Mucosa of descending colon (tissue), 3 donors: Measurements from ENCODE around the gene ZFYVE16. TPM values are rescaled to one million over a fixed set of nuclear protein-coding genes. Genes with fewer than 3 reads are reported as not detected.
"Not testable (repeated sequence)": the region's sequence is repeated elsewhere in the genome, so short reads cannot be mapped to it uniquely, and the experiment has no call there.

ENCODE experiments used
- ATAC-seq: fragments of 200-7000 bp; cut with Tn5 transposase; one replicate; pipeline ENCODE4 v1.9.1; 2020; ENCODE audit warnings: mild to moderate bottlenecking, moderate library complexity
- DNase-seq, 3 donors: peaks; one replicate each; pipeline ENCODE4 v3.0.0-alpha.2; 2020
- H3K36me3 ChIP-seq: fragments of 200-600 bp; one replicate; pipeline ENCODE4 v1.8.0; 2021; ENCODE audit warnings: low read depth, mild to moderate bottlenecking
- H3K4me1 ChIP-seq: fragments of 200-600 bp; one replicate; pipeline ENCODE4 v1.8.0; 2021; ENCODE audit warnings: low read depth, mild to moderate bottlenecking
- H3K4me3 ChIP-seq: fragments of 200-600 bp; one replicate; pipeline ENCODE4 v1.8.0; 2021; ENCODE audit warnings: mild to moderate bottlenecking
- H3K9me3 ChIP-seq: fragments of 200-600 bp; one replicate; pipeline ENCODE4 v1.8.0; 2021; ENCODE audit warnings: mild to moderate bottlenecking
- CTCF ChIP-seq: fragments of 200-600 bp; IDR thresholded peaks from one replicate; pipeline ENCODE4 v1.8.0; 2022; ENCODE audit warnings: antibody characterized with exemption, mild to moderate bottlenecking
- intact Hi-C, 2 donors: fragments of 100-400 bp; cut with DNase I in 1 of 2; cut with micrococcal nuclease in 1 of 2; formaldehyde crosslinking; loops; one replicate each; pipeline versions ENCODE4 v1.11.0 to v1.11.1; 2022; cut with DNase I, micrococcal nuclease
- total RNA-seq, 3 donors: library from RNA; stranded (reverse); fragmentation: NEBNext Ultra II Directional in 2 of 3; extraction: Animal tissue kit (Norgen Biotek cat#: 25700) in 2 of 3; gene quantifications; one replicate each; pipeline versions ENCODE4 v1.2.1 to v1.2.4, GENCODE V29; 2021 to 2023
- donor health status: DM: no; HTN: no; CAD: no; lungs with moderate emphysema.
- donor health status: DM: no; HTN: no; CAD: no.
- donor health status: DM: no; HTN: yes; CAD: no.

Gene ZFYVE16
- total RNA-seq, 3 donors from 2014 or later, result 32.4 to 56.9 (median 52.2) TPM

- peak overlapping the region; percentile 72 for H3K4me3 ChIP-seq
- DNase-seq (peak in 1 of 3 donors; percentile 80), ATAC-seq (peak; percentile 61)
- H3K4me1 ChIP-seq, result peaks cover 9% of the 10 kb centered on the region
- no peaks in the 10 kb centered on the region for H3K36me3 ChIP-seq
- TF ChIP-seq CTCF, result no peak
- intact Hi-C loops, result no loop called here
- no peaks in the 10 kb centered on the region for H3K9me3 ChIP-seq
These were observed 861 bp downstream of the ZFYVE16 start for GRCh38 chr5:80408484-80409366.

GRCh38 chr5:80409367-80409966 lies 1.6 kb downstream of the ZFYVE16 start:
- DNase-seq (no peak), ATAC-seq (no peak)
- intact Hi-C loops, result no loop called here

GRCh38 chr5:80411589-80412219 lies 3.8 kb downstream of the ZFYVE16 start:
- no peaks in the 10 kb centered on the region for H3K9me3 ChIP-seq
- no peak for TF ChIP-seq CTCF
- peaks cover 9% of the 10 kb centered on the region for H3K4me1 ChIP-seq
- intact Hi-C loops, result no loop called here
- no peaks in the 10 kb centered on the region for H3K36me3 ChIP-seq
- DNase-seq (no peak), ATAC-seq (no peak)
- no peak overlapping the region for H3K4me3 ChIP-seq

More at GRCh38 chr5:80409367-80409966, 1.6 kb downstream of the ZFYVE16 start:
- no peak for TF ChIP-seq CTCF
- H3K9me3 ChIP-seq, result no peaks in the 10 kb centered on the region
- H3K4me3 ChIP-seq, result no peak overlapping the region
- no peaks in the 10 kb centered on the region for H3K36me3 ChIP-seq
- peaks cover 9% of the 10 kb centered on the region for H3K4me1 ChIP-seq

GRCh38 chr5:80414113-80414512 lies 6.2 kb downstream of the ZFYVE16 start:
- Histone ChIP-seq H3K4me1 (peaks cover 3% of the 10 kb centered on the region), H3K9me3 (no peaks in the 10 kb centered on the region), H3K4me3 (no peak overlapping the region), H3K36me3 (no peaks in the 10 kb centered on the region)
- no peak for ATAC-seq
- no peak for TF ChIP-seq CTCF
- no peak for DNase-seq
- intact Hi-C loops, result no loop called here

GRCh38 chr5:80417973-80418372 lies 10.1 kb downstream of the ZFYVE16 start:
- intact Hi-C loops, result no loop called here

GRCh38 chr5:80424365-80424764 lies 16.5 kb downstream of the ZFYVE16 start:
- H3K4me3 ChIP-seq, ATAC-seq, DNase-seq, H3K36me3 ChIP-seq, H3K4me1 ChIP-seq, intact Hi-C loops, H3K9me3 ChIP-seq: not testable (repeated sequence)

More at GRCh38 chr5:80417973-80418372, 10.1 kb downstream of the ZFYVE16 start:
- Histone ChIP-seq H3K4me3 (no peak overlapping the region), H3K36me3 (no peaks in the 10 kb centered on the region), H3K9me3 (peaks cover 3% of the 10 kb centered on the region), H3K4me1 (no peaks in the 10 kb centered on the region)
- TF ChIP-seq CTCF, result no peak
- ATAC-seq (no peak), DNase-seq (no peak)
